Sigmoid colon (tissue), 3 donors: Measurements from ENCODE around the gene PTCD1.

ENCODE experiments used
- POLR2A ChIP-seq, 2 donors: fragments of 450-650 bp; IDR thresholded peaks; one replicate each; pipeline ENCODE4 v1.6.1; 2016; ENCODE audit warnings: antibody characterized with exemption in 2 of 2, mild to moderate bottlenecking in 2 of 2, moderate library complexity in 2 of 2
- TF ChIP-seq, protein P1 (sequence below), 4 experiments: fragments of 450-650 bp in 3 of 4; fragments of 200-600 bp in 1 of 4; IDR thresholded peaks; one replicate each; pipeline ENCODE4 v1.5.1; 2016 to 2019; ENCODE audit warnings: antibody characterized with exemption in 4 of 4, mild to moderate bottlenecking in 3 of 4, moderate library complexity in 2 of 4

DNA sequence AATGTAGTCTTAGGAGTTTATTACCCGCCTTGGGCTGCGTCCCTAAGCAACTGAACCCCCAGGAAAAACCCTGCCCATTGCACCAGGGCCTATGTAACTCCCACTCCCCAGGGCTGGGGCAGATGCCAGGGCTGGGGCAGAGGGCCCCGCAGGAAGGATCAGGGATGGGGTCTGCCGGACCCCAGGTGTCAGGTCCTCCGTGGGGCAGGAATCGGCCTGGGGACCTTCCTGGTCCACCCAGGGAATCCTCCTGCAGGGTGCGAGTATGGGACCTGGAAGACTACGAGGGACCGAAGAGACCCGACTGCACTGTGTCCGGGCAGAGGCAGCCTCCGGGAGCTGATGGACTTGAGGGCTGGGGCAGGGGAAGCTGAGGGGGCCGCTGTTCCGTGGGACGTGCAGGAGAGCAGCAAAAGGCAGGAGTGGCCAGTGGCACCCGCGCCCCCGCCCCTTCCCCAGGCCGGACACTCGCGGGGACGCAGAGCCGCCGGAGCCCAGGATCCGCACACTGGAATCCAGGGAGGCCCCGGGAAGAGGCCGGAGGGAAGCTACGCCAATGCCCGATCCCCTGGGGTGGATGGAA lies 29.8 kb upstream of the PTCD1 start:
- TF ChIP-seq, protein P1, sequence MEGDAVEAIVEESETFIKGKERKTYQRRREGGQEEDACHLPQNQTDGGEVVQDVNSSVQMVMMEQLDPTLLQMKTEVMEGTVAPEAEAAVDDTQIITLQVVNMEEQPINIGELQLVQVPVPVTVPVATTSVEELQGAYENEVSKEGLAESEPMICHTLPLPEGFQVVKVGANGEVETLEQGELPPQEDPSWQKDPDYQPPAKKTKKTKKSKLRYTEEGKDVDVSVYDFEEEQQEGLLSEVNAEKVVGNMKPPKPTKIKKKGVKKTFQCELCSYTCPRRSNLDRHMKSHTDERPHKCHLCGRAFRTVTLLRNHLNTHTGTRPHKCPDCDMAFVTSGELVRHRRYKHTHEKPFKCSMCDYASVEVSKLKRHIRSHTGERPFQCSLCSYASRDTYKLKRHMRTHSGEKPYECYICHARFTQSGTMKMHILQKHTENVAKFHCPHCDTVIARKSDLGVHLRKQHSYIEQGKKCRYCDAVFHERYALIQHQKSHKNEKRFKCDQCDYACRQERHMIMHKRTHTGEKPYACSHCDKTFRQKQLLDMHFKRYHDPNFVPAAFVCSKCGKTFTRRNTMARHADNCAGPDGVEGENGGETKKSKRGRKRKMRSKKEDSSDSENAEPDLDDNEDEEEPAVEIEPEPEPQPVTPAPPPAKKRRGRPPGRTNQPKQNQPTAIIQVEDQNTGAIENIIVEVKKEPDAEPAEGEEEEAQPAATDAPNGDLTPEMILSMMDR (IDR thresholded peaks at IDR 0.05) = no peak
- TF ChIP-seq POLR2A (IDR thresholded peaks at IDR 0.05) = no peak
